ENCODE measurements around the gene NUDT1. TPM values are rescaled to one million over a fixed set of nuclear protein-coding genes. Genes with fewer than 3 reads are reported as not detected.

Gene NUDT1
- total and polyA plus RNA-seq, 4 experiments from 2014 or later: 20.9 to 59.2 (median 31.5) TPM

DNA sequence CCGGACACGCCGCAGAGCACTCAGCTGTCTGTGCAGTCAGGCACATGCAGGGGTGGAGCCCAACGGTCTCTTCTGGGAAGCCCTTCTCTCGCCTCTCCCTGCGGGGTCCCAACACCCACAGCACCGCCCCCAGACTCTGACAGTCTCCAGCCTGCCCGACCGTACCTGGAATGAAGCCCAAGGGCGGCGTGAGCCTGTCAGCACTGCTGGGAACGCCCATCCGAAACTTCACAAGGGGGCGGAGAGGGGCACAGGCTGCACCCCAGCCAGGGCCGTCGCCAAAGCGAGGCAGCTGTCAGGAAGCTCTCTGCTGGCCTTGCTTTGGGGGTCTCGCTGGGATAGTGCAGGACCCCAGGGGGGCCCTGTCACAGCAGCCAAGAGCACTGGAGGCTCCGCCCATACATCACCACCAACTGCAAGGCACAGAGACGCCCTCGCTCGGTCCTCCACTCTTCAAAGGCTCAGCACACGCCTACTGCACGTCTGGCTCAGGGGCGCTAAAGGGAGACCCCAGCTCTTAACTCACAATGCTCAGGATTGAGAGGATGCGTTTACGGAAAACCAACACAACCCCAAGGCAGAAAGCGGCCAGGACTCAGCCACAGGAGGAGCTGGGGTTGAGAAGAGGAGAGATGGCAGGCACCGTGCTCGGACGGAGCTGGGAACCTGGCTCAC, 40.2 kb upstream of the NUDT1 start:
- H3K27me3 ChIP-seq (ENCODE audit: insufficient read depth, low read length): no peaks in the 10 kb centered on the region
- no peaks in the 10 kb centered on the region for H3K36me3 ChIP-seq (ENCODE audit: insufficient read depth, low read length)
- Mint-ChIP-seq H3K36me3 (peaks cover 22 to 26% of the 10 kb centered on the region in 2 donors), H3K27me3 (no peaks in the 10 kb centered on the region), H3K4me3 (no peak overlapping the region), H3K9me3 (peaks cover 0 to 4% (median 0%) of the 10 kb centered on the region in 8 donors), H3K4me1 (peaks cover 0 to 4% (median 1%) of the 10 kb centered on the region in 4 donors), H3K27ac (no peak overlapping the region)
- no peak overlapping the region for H3K4me3 ChIP-seq (ENCODE audit: low read length in 2 of 2)
- H3K9me3 ChIP-seq (ENCODE audit: control insufficient read depth in 1 of 2, low read length in 2 of 2): no peaks in the 10 kb centered on the region
- intact Hi-C loops (cut with micrococcal nuclease): no loop called here
- H3K27ac ChIP-seq (ENCODE audit: low read depth, low read length): no peak overlapping the region
- no peaks in the 10 kb centered on the region for H3K4me1 ChIP-seq (ENCODE audit: insufficient read depth, low read length)
- ChIA-PET CTCF (ENCODE audit: partially characterized antibody) (no interaction called here), POLR2A (ENCODE audit: partially characterized antibody) (no interaction called here)
- no peak for DNase-seq

GRCh38 chr7:2202361-2202761, 39.7 kb upstream of the NUDT1 start:
- Mint-ChIP-seq H3K36me3 (peaks cover 22 to 25% of the 10 kb centered on the region in 2 donors), H3K27me3 (no peaks in the 10 kb centered on the region), H3K4me3 (no peak overlapping the region), H3K4me1 (peaks cover 0 to 3% (median 1%) of the 10 kb centered on the region in 4 donors), H3K27ac (no peak overlapping the region), H3K9me3 (peaks cover 0 to 3% (median 0%) of the 10 kb centered on the region in 8 donors)
- ChIA-PET POLR2A (ENCODE audit: partially characterized antibody) (no interaction called here), CTCF (ENCODE audit: partially characterized antibody) (no interaction called here)
- DNase-seq: no peak
- no peak overlapping the region for H3K27ac ChIP-seq (ENCODE audit: low read depth, low read length)
- H3K4me1 ChIP-seq (ENCODE audit: insufficient read depth, low read length): no peaks in the 10 kb centered on the region
- no peaks in the 10 kb centered on the region for H3K9me3 ChIP-seq (ENCODE audit: control insufficient read depth in 1 of 2, low read length in 2 of 2)
- H3K4me3 ChIP-seq (ENCODE audit: low read length in 2 of 2): no peak overlapping the region
- H3K27me3 ChIP-seq (ENCODE audit: insufficient read depth, low read length): no peaks in the 10 kb centered on the region
- H3K36me3 ChIP-seq (ENCODE audit: insufficient read depth, low read length): no peaks in the 10 kb centered on the region
- intact Hi-C loops (cut with micrococcal nuclease): no loop called here

DNA sequence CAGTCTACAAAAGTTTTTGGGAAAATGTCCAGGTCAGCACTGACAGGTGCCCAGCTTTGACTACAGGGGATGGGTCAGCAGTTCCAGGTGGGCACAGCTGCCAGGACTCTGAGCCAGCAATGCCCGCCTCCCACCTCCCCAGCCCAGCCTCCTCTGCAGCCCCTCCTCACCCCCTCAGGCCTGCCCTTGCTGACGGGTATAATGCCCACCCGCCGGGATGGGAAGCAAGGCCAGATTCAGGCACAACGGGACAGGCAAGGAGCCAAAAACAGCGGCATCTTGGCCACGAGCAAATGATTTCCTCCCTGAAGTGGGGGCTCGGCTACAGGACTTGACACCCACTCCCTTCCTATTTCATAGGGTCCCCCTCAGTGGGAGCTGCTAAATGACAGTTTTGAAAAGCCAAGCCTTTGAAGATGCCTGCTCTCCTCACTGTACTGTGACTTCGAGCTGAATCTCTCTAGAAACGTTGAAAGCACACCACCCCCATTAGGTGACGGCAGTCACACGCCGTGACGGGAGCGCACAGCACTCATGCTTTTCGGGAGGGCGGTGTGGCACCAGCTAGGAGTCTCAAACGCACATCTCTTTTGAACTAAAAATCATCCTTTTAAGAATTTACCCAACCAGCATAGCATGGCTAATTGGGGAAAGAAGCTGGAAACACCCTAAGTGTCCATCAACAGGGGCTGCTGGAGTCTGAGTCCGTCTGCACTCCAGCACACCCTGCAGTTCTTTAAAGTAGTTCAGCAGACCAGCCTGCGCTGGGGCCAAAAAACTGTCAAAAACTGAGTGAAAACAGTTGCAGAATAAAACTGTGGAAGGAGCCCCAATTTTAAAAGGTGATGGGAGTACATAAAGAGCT, 38.9 kb upstream of the NUDT1 start:
- Mint-ChIP-seq H3K36me3 (peaks cover 26 to 29% of the 10 kb centered on the region in 2 donors), H3K4me3 (no peak overlapping the region), H3K9me3 (peaks cover 0 to 2% (median 0%) of the 10 kb centered on the region in 8 donors), H3K27me3 (no peaks in the 10 kb centered on the region), H3K4me1 (peaks cover 0 to 1% (median 0%) of the 10 kb centered on the region in 4 donors), H3K27ac (peak overlapping the region in 2 of 7 donors; percentile 18 to 23)
- CTCF ChIA-PET (ENCODE audit: partially characterized antibody): no interaction called here
- no peak overlapping the region for H3K27ac ChIP-seq (ENCODE audit: low read depth, low read length)
- no peak for DNase-seq
- POLR2A ChIA-PET (ENCODE audit: partially characterized antibody): no interaction called here
- intact Hi-C loops (cut with micrococcal nuclease): no loop called here
- H3K4me1 ChIP-seq (ENCODE audit: insufficient read depth, low read length): no peaks in the 10 kb centered on the region
- H3K36me3 ChIP-seq (ENCODE audit: insufficient read depth, low read length): peaks cover 5% of the 10 kb centered on the region
- H3K9me3 ChIP-seq (ENCODE audit: control insufficient read depth in 1 of 2, low read length in 2 of 2): no peaks in the 10 kb centered on the region
- H3K4me3 ChIP-seq (ENCODE audit: low read length in 2 of 2): no peak overlapping the region
- no peaks in the 10 kb centered on the region for H3K27me3 ChIP-seq (ENCODE audit: insufficient read depth, low read length)

DNA sequence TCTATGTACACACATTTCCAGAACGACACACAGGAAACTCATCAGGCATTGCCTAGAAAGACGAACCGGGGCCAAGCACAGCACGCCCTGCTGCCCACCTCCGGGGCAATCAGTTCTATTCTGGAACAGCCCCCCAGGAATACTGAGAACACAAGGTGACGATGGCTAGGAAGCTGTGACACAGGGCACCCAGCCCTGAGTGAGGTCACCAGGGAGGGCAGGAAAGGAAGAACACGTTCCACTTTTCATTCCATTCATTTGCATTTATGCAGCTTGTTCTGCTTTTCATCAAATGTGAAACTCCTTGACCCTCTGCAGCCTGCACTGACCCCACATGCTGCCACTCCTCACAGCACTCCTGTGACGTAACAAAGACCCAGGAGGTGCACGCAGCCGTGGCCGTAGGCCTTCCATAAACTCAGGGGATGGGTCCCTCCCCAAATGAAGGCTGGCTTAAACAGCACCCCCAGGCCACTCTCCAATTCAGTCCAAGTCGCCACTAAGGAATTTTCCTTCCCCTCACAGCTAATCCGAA, 38.2 kb upstream of the NUDT1 start:
- DNase-seq: no peak
- POLR2A ChIA-PET (ENCODE audit: partially characterized antibody): no interaction called here
- Histone ChIP-seq H3K36me3 (ENCODE audit: insufficient read depth, low read length) (peaks cover 8% of the 10 kb centered on the region), H3K4me3 (ENCODE audit: low read length in 2 of 2) (no peak overlapping the region), H3K9me3 (ENCODE audit: control insufficient read depth in 1 of 2, low read length in 2 of 2) (no peaks in the 10 kb centered on the region), H3K27ac (ENCODE audit: low read depth, low read length) (no peak overlapping the region), H3K4me1 (ENCODE audit: insufficient read depth, low read length) (no peaks in the 10 kb centered on the region), H3K27me3 (ENCODE audit: insufficient read depth, low read length) (no peaks in the 10 kb centered on the region)
- CTCF ChIA-PET (ENCODE audit: partially characterized antibody): no interaction called here
- intact Hi-C loops (cut with micrococcal nuclease): no loop called here
- peaks cover 0 to 1% (median 0%) of the 10 kb centered on the region in 4 donors for H3K4me1 Mint-ChIP-seq
- no peaks in the 10 kb centered on the region for H3K27me3 Mint-ChIP-seq
- peaks cover 0 to 2% (median 0%) of the 10 kb centered on the region in 8 donors for H3K9me3 Mint-ChIP-seq
- peak overlapping the region in 2 of 7 donors; percentile 18 to 65 for H3K27ac Mint-ChIP-seq
- peaks cover 28 to 36% of the 10 kb centered on the region in 2 donors for H3K36me3 Mint-ChIP-seq
- H3K4me3 Mint-ChIP-seq: no peak overlapping the region

- ChIA-PET CTCF (ENCODE audit: partially characterized antibody) (no interaction called here), POLR2A (ENCODE audit: partially characterized antibody) (no interaction called here)
- peaks cover 0 to 2% (median 0%) of the 10 kb centered on the region in 8 donors for H3K9me3 Mint-ChIP-seq
- Histone ChIP-seq H3K4me3 (ENCODE audit: low read length in 2 of 2) (no peak overlapping the region), H3K27me3 (ENCODE audit: insufficient read depth, low read length) (no peaks in the 10 kb centered on the region), H3K9me3 (ENCODE audit: control insufficient read depth in 1 of 2, low read length in 2 of 2) (no peaks in the 10 kb centered on the region), H3K36me3 (ENCODE audit: insufficient read depth, low read length) (peaks cover 8% of the 10 kb centered on the region), H3K27ac (ENCODE audit: low read depth, low read length) (no peak overlapping the region), H3K4me1 (ENCODE audit: insufficient read depth, low read length) (no peaks in the 10 kb centered on the region)
- no peaks in the 10 kb centered on the region for H3K27me3 Mint-ChIP-seq
- H3K4me3 Mint-ChIP-seq: no peak overlapping the region
- peaks cover 28 to 32% of the 10 kb centered on the region in 2 donors for H3K36me3 Mint-ChIP-seq
- no peak overlapping the region for H3K27ac Mint-ChIP-seq
- H3K4me1 Mint-ChIP-seq: peaks cover 0 to 3% (median 0%) of the 10 kb centered on the region in 4 donors
- DNase-seq: no peak
- intact Hi-C loops (cut with micrococcal nuclease): no loop called here
These were observed 37.6 kb upstream of the NUDT1 start for GRCh38 chr7:2204446-2204845.

DNA sequence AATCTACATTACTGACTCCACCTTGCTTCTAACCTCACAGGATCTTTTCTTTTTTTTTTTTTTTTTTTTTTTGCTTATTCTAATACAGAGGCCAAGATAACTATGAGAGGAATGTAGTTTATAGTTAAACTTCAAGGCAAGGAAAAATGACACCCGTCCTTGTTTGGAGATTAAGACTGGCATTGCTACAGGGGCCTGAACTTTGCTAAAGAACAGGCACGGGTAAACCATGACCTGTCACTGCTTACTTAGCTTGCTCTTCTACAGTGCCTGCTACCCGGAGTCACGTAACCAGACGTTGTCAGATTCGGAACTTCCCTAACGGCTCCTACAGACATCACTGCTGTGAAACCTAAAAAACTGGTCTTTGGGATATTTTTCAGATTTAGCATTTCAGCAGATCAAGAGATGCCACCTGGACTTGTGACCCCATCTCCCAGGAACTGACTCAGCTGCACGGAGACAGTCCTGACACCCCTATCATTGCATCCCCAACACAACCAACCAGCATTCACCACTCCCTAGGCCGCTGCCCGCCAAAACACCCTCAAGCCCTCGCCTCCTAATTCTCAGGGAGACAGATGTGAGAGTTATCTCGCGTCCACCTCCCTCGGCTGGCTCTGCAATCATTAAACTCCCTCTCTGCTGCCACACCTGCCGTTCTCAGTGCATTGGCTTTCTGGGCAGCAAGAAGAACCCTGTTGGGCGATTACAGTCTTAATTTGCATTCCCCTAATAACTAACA, 36.8 kb upstream of the NUDT1 start:
- POLR2A ChIA-PET (ENCODE audit: partially characterized antibody): no interaction called here
- Mint-ChIP-seq H3K9me3 (peaks cover 0 to under 1% (median 0%) of the 10 kb centered on the region in 8 donors), H3K4me1 (peaks cover 0 to 1% (median under 1%) of the 10 kb centered on the region in 4 donors), H3K4me3 (no peak overlapping the region), H3K27me3 (no peaks in the 10 kb centered on the region), H3K27ac (no peak overlapping the region), H3K36me3 (peaks cover 25 to 29% of the 10 kb centered on the region in 2 donors)
- no peak for DNase-seq
- Histone ChIP-seq H3K4me3 (ENCODE audit: low read length in 2 of 2) (no peak overlapping the region), H3K36me3 (ENCODE audit: insufficient read depth, low read length) (peaks cover 8% of the 10 kb centered on the region), H3K27ac (ENCODE audit: low read depth, low read length) (no peak overlapping the region), H3K9me3 (ENCODE audit: control insufficient read depth in 1 of 2, low read length in 2 of 2) (no peaks in the 10 kb centered on the region), H3K27me3 (ENCODE audit: insufficient read depth, low read length) (no peaks in the 10 kb centered on the region), H3K4me1 (ENCODE audit: insufficient read depth, low read length) (no peaks in the 10 kb centered on the region)
- CTCF ChIA-PET (ENCODE audit: partially characterized antibody): no interaction called here
- intact Hi-C loops (cut with micrococcal nuclease): no loop called here

GRCh38 chr7:2208712-2209111, 33.3 kb upstream of the NUDT1 start:
- no peaks in the 10 kb centered on the region for H3K4me1 ChIP-seq (ENCODE audit: insufficient read depth, low read length)
- Mint-ChIP-seq H3K27ac (peak overlapping the region in 2 of 7 donors; percentile 6 to 42), H3K4me3 (no peak overlapping the region), H3K4me1 (peaks cover 0 to 3% (median under 1%) of the 10 kb centered on the region in 4 donors), H3K27me3 (no peaks in the 10 kb centered on the region), H3K36me3 (peaks cover 34 to 37% of the 10 kb centered on the region in 2 donors), H3K9me3 (no peaks in the 10 kb centered on the region)
- DNase-seq: no peak
- ChIA-PET CTCF (ENCODE audit: partially characterized antibody) (interaction anchor here (1.6 kb wide), 1 partner anchor 139 kb away, joined by 3 read pairs; no protein-coding TSS in a partner anchor), POLR2A (ENCODE audit: partially characterized antibody) (no interaction called here)
- no peak overlapping the region for H3K27ac ChIP-seq (ENCODE audit: low read depth, low read length)
- no peaks in the 10 kb centered on the region for H3K27me3 ChIP-seq (ENCODE audit: insufficient read depth, low read length)
- intact Hi-C loops (cut with micrococcal nuclease): no loop called here
- H3K9me3 ChIP-seq (ENCODE audit: control insufficient read depth in 1 of 2, low read length in 2 of 2): no peaks in the 10 kb centered on the region
- peaks cover 18% of the 10 kb centered on the region for H3K36me3 ChIP-seq (ENCODE audit: insufficient read depth, low read length)
- no peak overlapping the region for H3K4me3 ChIP-seq (ENCODE audit: low read length in 2 of 2)

Data from CD4-positive, alpha-beta memory T cell (primary cell).